PC-9 (cell line): ENCODE data around the gene GMPPA.

Source experiments
- EZH2 ChIP-seq: fragments of 200-600 bp; sonication (generic); IDR thresholded peaks from 2 replicates; pipeline ENCODE4 v1.8.0; 2017; ENCODE audit warnings: antibody characterized with exemption, low read depth
- TF ChIP-seq, protein P1 (sequence below): fragments of 200-600 bp; sonication (generic); conservative IDR thresholded peaks from 2 replicates; pipeline ENCODE4 v1.6.1; 2017; ENCODE audit warnings: mixed run types, antibody characterized with exemption, mild to moderate bottlenecking, moderate library complexity

DNA sequence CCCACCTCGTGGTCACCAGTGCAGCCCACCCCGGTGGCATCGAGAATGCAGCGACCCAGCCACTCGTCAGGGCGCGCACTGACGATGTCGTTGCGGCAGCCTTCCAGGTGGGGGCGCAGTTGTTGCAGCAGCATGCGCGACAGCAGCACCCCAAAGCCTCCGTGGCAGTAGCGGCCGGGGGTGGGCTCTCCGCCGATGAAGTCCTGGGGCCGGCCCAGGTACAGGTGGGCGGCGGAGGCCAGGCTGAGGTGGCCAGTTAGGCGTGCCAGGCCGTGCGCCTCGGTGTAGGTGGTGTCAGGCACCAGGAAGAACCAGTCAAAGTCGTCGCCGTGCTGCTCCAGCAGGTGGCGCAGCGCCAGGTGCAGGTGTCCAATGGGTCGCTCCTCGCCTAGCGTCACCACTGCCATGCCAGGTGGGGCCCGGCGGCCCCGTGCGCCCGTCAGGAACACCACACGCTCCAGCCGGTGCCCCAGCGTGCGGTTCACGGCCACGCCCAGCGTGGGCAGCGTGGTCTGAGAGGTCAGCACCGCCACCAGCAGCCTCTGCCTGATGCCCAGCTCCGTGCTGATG, 43.0 kb downstream of the GMPPA start:
- TF ChIP-seq, protein P1, sequence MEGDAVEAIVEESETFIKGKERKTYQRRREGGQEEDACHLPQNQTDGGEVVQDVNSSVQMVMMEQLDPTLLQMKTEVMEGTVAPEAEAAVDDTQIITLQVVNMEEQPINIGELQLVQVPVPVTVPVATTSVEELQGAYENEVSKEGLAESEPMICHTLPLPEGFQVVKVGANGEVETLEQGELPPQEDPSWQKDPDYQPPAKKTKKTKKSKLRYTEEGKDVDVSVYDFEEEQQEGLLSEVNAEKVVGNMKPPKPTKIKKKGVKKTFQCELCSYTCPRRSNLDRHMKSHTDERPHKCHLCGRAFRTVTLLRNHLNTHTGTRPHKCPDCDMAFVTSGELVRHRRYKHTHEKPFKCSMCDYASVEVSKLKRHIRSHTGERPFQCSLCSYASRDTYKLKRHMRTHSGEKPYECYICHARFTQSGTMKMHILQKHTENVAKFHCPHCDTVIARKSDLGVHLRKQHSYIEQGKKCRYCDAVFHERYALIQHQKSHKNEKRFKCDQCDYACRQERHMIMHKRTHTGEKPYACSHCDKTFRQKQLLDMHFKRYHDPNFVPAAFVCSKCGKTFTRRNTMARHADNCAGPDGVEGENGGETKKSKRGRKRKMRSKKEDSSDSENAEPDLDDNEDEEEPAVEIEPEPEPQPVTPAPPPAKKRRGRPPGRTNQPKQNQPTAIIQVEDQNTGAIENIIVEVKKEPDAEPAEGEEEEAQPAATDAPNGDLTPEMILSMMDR = peak; percentile 89
- TF ChIP-seq EZH2 = no peak
